CD4-positive, alpha-beta T cell treated with Interleukin-17A for 1 hour (primary cell): ENCODE measurements around the gene ZSCAN1.

Experiments used
- DNase-seq: peaks from one replicate; pipeline ENCODE4 v3.0.0-alpha.2; 2020

Gene ZSCAN1

GRCh38 chr19:58085348-58085875 lies 51.6 kb downstream of the ZSCAN1 start:
- DNase-seq: no peak

GRCh38 chr19:58086825-58087710 lies 53.2 kb downstream of the ZSCAN1 start:
- DNase-seq: no peak

GRCh38 chr19:58088521-58089052 lies 54.8 kb downstream of the ZSCAN1 start:
- DNase-seq: no peak

GRCh38 chr19:58089846-58090245 lies 56.0 kb downstream of the ZSCAN1 start:
- DNase-seq: no peak

- no peak for DNase-seq
Measured at GRCh38 chr19:58091251-58091995, 57.6 kb downstream of the ZSCAN1 start.

GRCh38 chr19:58093071-58093470 lies 59.2 kb downstream of the ZSCAN1 start:
- no peak for DNase-seq

- no peak for DNase-seq
Measured at GRCh38 chr19:58095328-58095727, 61.5 kb downstream of the ZSCAN1 start.

- no peak for DNase-seq
Measured at GRCh38 chr19:58096884-58097283, 63.1 kb downstream of the ZSCAN1 start.

GRCh38 chr19:58097349-58097748 lies 63.5 kb downstream of the ZSCAN1 start:
- DNase-seq: no peak

- peak; percentile 98 for DNase-seq
Measured at GRCh38 chr19:58097781-58098681, 64.2 kb downstream of the ZSCAN1 start, which contains the start of gene ZSCAN18. ZSCAN18 (minus strand) TSS chr19:58098231; CDS start chr19:58090267, 7,964 bp downstream.

GRCh38 chr19:58098682-58098998 lies 64.8 kb downstream of the ZSCAN1 start:
- DNase-seq: no peak
